K562 (cell line): ENCODE results near the gene ARFGEF3. TPM values are rescaled to one million over a fixed set of nuclear protein-coding genes. Genes with fewer than 3 reads are reported as not detected.

Experiments
- ATAC-seq: fragments of 200-7000 bp; cut with Tn5 transposase; 3 replicates; pipeline ENCODE4 v1.9.1; 2020; ENCODE audit warnings: moderate library complexity
- BruUV-seq: library from RNA; stranded (reverse); fragments of 400-500 nt; replicated peaks from 2 replicates; lab custom pipeline; 2021; lab: Mats Ljungman, UMichigan
- CTCF ChIA-PET: fragments of 300-600 bp; formaldehyde crosslinking; extraction: SDS; loops from one replicate; lab custom pipeline; 2021; ENCODE audit warnings: low intra/inter-chr PET ratio; lab: Yijun Ruan, JAX
- POLR2A ChIA-PET: fragments of 300-600, 350-650 bp; sonication (Branson Sonifier 250); formaldehyde crosslinking; extraction: SDS; loops from one replicate; lab custom pipeline; 2021; ENCODE audit warnings: antibody characterized with exemption, inconsistent platforms; lab: Yijun Ruan, JAX
- DNase-seq, 4 experiments: peaks; one replicate each; pipeline versions ENCODE4 v3.0.0 to v3.0.0-alpha.2; 2011 to 2018; ENCODE audit warnings: low spot score in 3 of 4, mixed read lengths in 3 of 4; ENCODE audit errors: extremely low read depth in 1 of 4
- FAIRE-seq: peaks from 2 replicates; lab custom pipeline; 2011; peaks lifted over from hg19 to GRCh38; lab: Jason Lieb, UNC
- H2AFZ ChIP-seq: 2 replicates; pipeline ENCODE4 v1.6.0; 2011; ENCODE audit warnings: low read depth, low read length, control low read depth, inconsistent platforms
- H3K27ac ChIP-seq: fragments of 200-600 bp; 3 replicates; pipeline ENCODE4 v1.8.0; 2011; ENCODE audit warnings: low read depth, mild to moderate bottlenecking, control low read depth, inconsistent platforms, low read length, moderate library complexity, mixed read lengths; ENCODE audit errors: extremely low read depth
- H3K27me3 ChIP-seq, 2 experiments: fragments of 300-600 bp in 1 of 2; 2 replicates in 1 of 2; 3 replicates in 1 of 2; pipeline versions ENCODE4 v1.6.0 to v1.8.0; 2011; ENCODE audit warnings: inconsistent platforms in 2 of 2, low read length in 2 of 2, mild to moderate bottlenecking in 1 of 2, mixed read lengths in 1 of 2, moderate library complexity in 1 of 2; ENCODE audit not compliant: control insufficient read depth in 2 of 2, insufficient read depth in 2 of 2
- H3K36me3 ChIP-seq: fragments of 300-600 bp; 3 replicates; pipeline ENCODE4 v1.8.0; 2011; ENCODE audit warnings: mild to moderate bottlenecking, low read length, inconsistent platforms; ENCODE audit not compliant: control insufficient read depth, insufficient read depth
- H3K4me1 ChIP-seq, 2 experiments: fragments of 200-600 bp in 1 of 2; replicated peaks in 1 of 2; 2 replicates in 1 of 2; 3 replicates in 1 of 2; pipeline versions ENCODE4 v1.5.1 to v1.8.0; 2011; ENCODE audit warnings: inconsistent platforms in 2 of 2, low read length in 2 of 2, mild to moderate bottlenecking in 1 of 2, mixed read lengths in 1 of 2, moderate library complexity in 1 of 2; ENCODE audit not compliant: control insufficient read depth in 2 of 2, insufficient read depth in 2 of 2
- H3K4me2 ChIP-seq: 2 replicates; pipeline ENCODE4 v1.6.1; 2011; ENCODE audit warnings: low read length, control low read depth, inconsistent platforms, mixed read lengths; ENCODE audit not compliant: insufficient read depth
- H3K4me3 ChIP-seq: fragments of 200-600 bp; sonication (generic), shearing (Covaris generic); 2 replicates; pipeline ENCODE4 v1.5.1; 2016; ENCODE audit warnings: control low read depth, inconsistent platforms
- H3K79me2 ChIP-seq: fragments of 200-600 bp; 3 replicates; pipeline ENCODE4 v1.8.0; 2011; ENCODE audit warnings: low read length, inconsistent platforms; ENCODE audit not compliant: control insufficient read depth, insufficient read depth
- H3K9ac ChIP-seq, 2 experiments: 2 replicates each; pipeline versions ENCODE4 v1.6.0 to v1.6.1; 2011; ENCODE audit warnings: low read depth in 2 of 2, low read length in 2 of 2, control low read depth in 1 of 2, inconsistent platforms in 1 of 2, mild to moderate bottlenecking in 1 of 2, mixed read lengths in 1 of 2; ENCODE audit not compliant: insufficient read depth in 1 of 2
- H3K9me1 ChIP-seq: one replicate; pipeline ENCODE4 v1.6.0; 2011; ENCODE audit warnings: inconsistent platforms, mild to moderate bottlenecking, low read length, moderate library complexity; ENCODE audit not compliant: control insufficient read depth, insufficient read depth
- H3K9me3 ChIP-seq: replicated peaks from 2 replicates; pipeline ENCODE4 v1.5.1; 2011; ENCODE audit warnings: low read depth, low read length, inconsistent platforms; ENCODE audit not compliant: control insufficient read depth, insufficient read depth
- H4K20me1 ChIP-seq: replicated peaks from 2 replicates; pipeline ENCODE4 v1.6.1; 2011; ENCODE audit warnings: low read length, inconsistent platforms, mixed read lengths; ENCODE audit not compliant: control insufficient read depth, insufficient read depth
- AFF4 ChIP-seq: sonication (generic); formaldehyde crosslinking; IDR thresholded peaks from 2 replicates; pipeline ENCODE4 v1.8.0; 2023; ENCODE audit warnings: mild to moderate bottlenecking, missing genetic modification reagents
- ETS1 ChIP-seq: conservative IDR thresholded peaks from 2 replicates; pipeline ENCODE4 v1.6.1; 2011; ENCODE audit warnings: low read depth, mild to moderate bottlenecking, low read length; ENCODE audit not compliant: control insufficient read depth
- GABPA ChIP-seq: fragments of 200-800 bp; sonication (Bioruptor generic); conservative IDR thresholded peaks from 2 replicates; pipeline ENCODE4 v1.6.1; 2016; ENCODE audit warnings: low read depth, missing genetic modification characterization, missing compliant biosample characterization
- HMG20B ChIP-seq: fragments of 250-450 bp; sonication (Bioruptor Pico); IDR thresholded peaks from 2 replicates; pipeline ENCODE4 v1.5.0; 2021; ENCODE audit warnings: mild to moderate bottlenecking
- HMGXB4 ChIP-seq: sonication (generic); formaldehyde crosslinking; IDR thresholded peaks from 2 replicates; pipeline ENCODE4 v1.8.1; 2023; ENCODE audit warnings: mild to moderate bottlenecking, missing genetic modification reagents
- MCM2 ChIP-seq: fragments of 450-650 bp; IDR thresholded peaks from 2 replicates; pipeline ENCODE4 v1.6.1; 2017; ENCODE audit warnings: low read depth, mild to moderate bottlenecking
- RBM25 ChIP-seq: fragments of 200-400 bp; formaldehyde crosslinking; IDR thresholded peaks from 2 replicates; pipeline ENCODE4 v1.6.1; 2018; ENCODE audit warnings: low read length, low read depth, moderate library complexity; ENCODE audit not compliant: severe bottlenecking
- VEZF1 ChIP-seq: fragments of 200-800 bp; sonication (Bioruptor generic); IDR thresholded peaks from 2 replicates; pipeline ENCODE4 v1.6.1; 2017; ENCODE audit warnings: missing genetic modification characterization, missing compliant biosample characterization
- ZC3H11A ChIP-seq: IDR thresholded peaks from 2 replicates; pipeline ENCODE4 v1.6.1; 2012; ENCODE audit warnings: low read depth, low read length, improper control_type of control experiment
- ZNF165 ChIP-seq: fragments of 250-450 bp; sonication (Bioruptor Pico); IDR thresholded peaks from 2 replicates; pipeline ENCODE4 v1.4.0; 2020; ENCODE audit warnings: borderline replicate concordance
- ZNF507 ChIP-seq: conservative IDR thresholded peaks from 2 replicates; pipeline ENCODE4 v1.6.1; 2017; ENCODE audit warnings: missing genetic modification characterization, missing compliant biosample characterization
- WGBS: fragments of 100-300 bp; shearing (Covaris generic); methylation state at CpG from one replicate; pipeline ENCODE4 v1.1.6; 2016; ENCODE audit warnings: low coverage, mixed read lengths; ENCODE audit not compliant: insufficient coverage; ENCODE audit errors: missing lambda C conversion rate; 5-methylcytosine and 5-hydroxymethylcytosine counted together
- in situ Hi-C: fragments of 300-500 bp; cut with MboI; formaldehyde crosslinking; loops from 4 replicates; pipeline ENCODE4 v1.15.0; 2018; ENCODE audit warnings: inconsistent platforms, mixed read lengths
- intact Hi-C: fragments of 100-400 bp; cut with micrococcal nuclease; formaldehyde crosslinking; loops from 2 replicates; pipeline ENCODE4 v1.14.2; 2022
- polyA plus RNA-seq, 8 experiments: library from polyadenylated mRNA; depleted of rRNA in 4 of 8; stranded (reverse) in 5 of 8; unstranded in 3 of 8; fragments of >200 nt; fragmentation: Nextera tagmentation in 2 of 8; fragmentation: Illumina TruSeq in 1 of 8; extraction: Ambion mirVana in 2 of 8; extraction: Trizol in 1 of 8; gene quantifications; 2 replicates each; pipeline versions ENCODE4 v1.2.1 to v1.2.3, GENCODE V29; 2011 to 2014; ENCODE audit warnings: inconsistent platforms in 1 of 8, missing spikeins in 1 of 8
- total RNA-seq, 7 experiments: library from RNA; depleted of rRNA in 6 of 7; stranded (reverse); fragments of >200 nt in 6 of 7; fragmentation: Illumina TruSeq in 2 of 7; extraction: Trizol in 2 of 7; gene quantifications; 2 replicates each; pipeline versions ENCODE4 v1.2.1 to v1.2.3, GENCODE V29; 2011 to 2021; ENCODE audit warnings: low replicate concordance in 1 of 7

The ARFGEF3 gene
- total and polyA plus RNA-seq, 9 of the 15 experiments (the other 6 are each of a cell fraction or from before 2014, with no cell fraction given): under 0.01 to 0.02 TPM; not detected in 7

GRCh38 chr6:138113588-138114210 is 48.0 kb upstream of the ARFGEF3 start (continued):
- TF ChIP-seq AFF4 (CRISPR knock-in tag): no peak

GRCh38 chr6:138115201-138115600 is 46.5 kb upstream of the ARFGEF3 start:
- ATAC-seq: no peak
- CTCF ChIA-PET: interaction anchor here (0.6 to 3.0 kb wide), 9 partner anchors 171 to 1249 kb away, joined by 3 to 10 read pairs (median 4); no protein-coding TSS in a partner anchor
- Histone ChIP-seq H3K9ac (no peak overlapping the region), H4K20me1 (no peaks in the 10 kb centered on the region), H3K4me2 (no peak overlapping the region), H3K27me3 (peaks cover 2 to 3% of the 10 kb centered on the region in 2 experiments; a peak in 1 of 5 replicates), H3K79me2 (no peaks in the 10 kb centered on the region), H3K36me3 (no peaks in the 10 kb centered on the region), H3K9me1 (no peaks in the 10 kb centered on the region), H3K4me3 (no peak overlapping the region), H3K9me3 (no peaks in the 10 kb centered on the region), H3K27ac (no peak overlapping the region), H2AFZ (no peak overlapping the region), H3K4me1 (no peaks in the 10 kb centered on the region)
- FAIRE-seq: no peak
- no peak for DNase-seq
- intact Hi-C loops (loop anchor here (5.0 kb wide), 2 partner anchors 292 to 872 kb away; partner anchors contain the start of gene REPS1), in situ Hi-C loops (loop anchor here (5.0 to 10.0 kb wide), 4 partner anchors 402 to 1250 kb away; no protein-coding TSS in a partner anchor)
- POLR2A ChIA-PET: interaction anchor here (1.3 kb wide), 1 partner anchor 15 kb away, joined by 3 read pairs; no protein-coding TSS in a partner anchor
- BruUV-seq: no TSS peak
- under 1% methylated on average over 7 of the region's 7 CpGs for WGBS
- no peak for TF ChIP-seq VEZF1
- TF ChIP-seq MCM2: no peak
- TF ChIP-seq ZNF165 (CRISPR knock-in tag): no peak
- no peak for TF ChIP-seq HMG20B (CRISPR knock-in tag)
- no peak for TF ChIP-seq ZC3H11A
- TF ChIP-seq ZNF507 (tag): no peak
- no peak for TF ChIP-seq GABPA (tag)
- TF ChIP-seq ETS1: no peak
- TF ChIP-seq RBM25: no peak
- no peak for TF ChIP-seq HMGXB4 (CRISPR knock-in tag)
